Hepatocyte (in vitro differentiated cells): ENCODE results near the gene NECAB3.

ENCODE experiments used
- CTCF ChIP-seq: fragments of 200-600 bp; sonication (generic); IDR thresholded peaks from 2 replicates; pipeline ENCODE4 v1.5.1; 2016; ENCODE audit warnings: antibody characterized with exemption, mild to moderate bottlenecking; ENCODE audit not compliant: poor library complexity
- EZH2 ChIP-seq: fragments of 200-600 bp; sonication (generic); IDR thresholded peaks from 2 replicates; pipeline ENCODE4 v1.6.1; 2016; ENCODE audit warnings: antibody characterized with exemption, mild to moderate bottlenecking, borderline replicate concordance
- EZH2phosphoT487 ChIP-seq: fragments of 200-600 bp; sonication (generic); IDR thresholded peaks from one replicate; pipeline ENCODE4 v1.6.1; 2018; ENCODE audit warnings: antibody characterized with exemption, mild to moderate bottlenecking, low read depth, moderate library complexity; ENCODE audit not compliant: unreplicated experiment, severe bottlenecking

- TF ChIP-seq EZH2 (no peak), CTCF (no peak), EZH2phosphoT487 (no peak)
Observed at GRCh38 chr20:33624399-33624798, 49.8 kb downstream of the NECAB3 start.
